ENCODE results near the gene ZNF415. TPM values are rescaled to one million over a fixed set of nuclear protein-coding genes. Genes with fewer than 3 reads are reported as not detected.
A peak's percentile ranks its signal among the peaks of the same experiment; 100 is the strongest.

Gene ZNF415
- total and polyA plus RNA-seq, 8 donors = 7.2 to 24.8 (median 23.4) TPM

- intact Hi-C loops (cut with DNase I) = no loop called here
- peaks cover 0 to 28% of the 10 kb centered on the region in 2 donors for H3K27me3 ChIP-seq
- no peak for TF ChIP-seq CTCF (IDR thresholded peaks at IDR 0.05)
- peak in 1 of 4 donors; percentile 50 for DNase-seq
- peaks cover 0 to 92% of the 10 kb centered on the region in 2 donors for H3K9me3 ChIP-seq
- H3K4me3 ChIP-seq = no peak overlapping the region
- H3K36me3 ChIP-seq = no peaks in the 10 kb centered on the region
- no peak overlapping the region for H3K27ac ChIP-seq
- ATAC-seq = peak; percentile 58
- no peaks in the 10 kb centered on the region for H3K4me1 ChIP-seq
These were observed 74.7 kb downstream of the ZNF415 start for GRCh38 chr19:53057904-53058580.

Other genes starting within 250 kb of the ZNF415 start
- gene ZNF320, start 235.3 kb downstream of the ZNF415 start, total RNA-seq = 10 to 100 TPM in 1 of 2 donors, 1 to 10 TPM in 1; 7.6 to 21.0 TPM
- gene ZNF320, start 235.3 kb downstream of the ZNF415 start, polyA plus RNA-seq (ENCODE audit: insufficient read length in 6 of 6) = 10 to 100 TPM; 29.9 to 39.9 (median 34.8) TPM
- 1 to 10 TPM; 5.7 to 8.0 TPM for gene ZNF888, start 209.5 kb downstream of the ZNF415 start, total RNA-seq
- 10 to 100 TPM; 11.3 to 17.2 (median 13.6) TPM for gene ZNF888, start 209.5 kb downstream of the ZNF415 start, polyA plus RNA-seq (ENCODE audit: insufficient read length in 6 of 6)
- 10 to 100 TPM; 10.9 to 12.2 TPM for gene ZNF816, start 170.0 kb downstream of the ZNF415 start, total RNA-seq
- gene ZNF816, start 170.0 kb downstream of the ZNF415 start, polyA plus RNA-seq (ENCODE audit: insufficient read length in 6 of 6) = 10 to 100 TPM; 16.9 to 23.3 (median 18.4) TPM
- gene ERVV-1, start 119.0 kb downstream of the ZNF415 start, total RNA-seq = not detected
- under 1 TPM in 4 of 6 donors, not detected in 2; 0.06 to 0.11 (median 0.06) TPM for gene ERVV-1, start 119.0 kb downstream of the ZNF415 start, polyA plus RNA-seq (ENCODE audit: insufficient read length in 6 of 6)
- not detected for gene ERVV-2, start 88.2 kb downstream of the ZNF415 start, total RNA-seq
- not detected for gene ERVV-2, start 88.2 kb downstream of the ZNF415 start, polyA plus RNA-seq (ENCODE audit: insufficient read length in 6 of 6)
- 10 to 100 TPM; 23.2 to 25.4 TPM for gene ZNF160, start 29.5 kb downstream of the ZNF415 start, total RNA-seq
- 10 to 100 TPM; 43.1 to 78.0 (median 63.8) TPM for gene ZNF160, start 29.5 kb downstream of the ZNF415 start, polyA plus RNA-seq (ENCODE audit: insufficient read length in 6 of 6)
- gene ZNF347, start 26.1 kb upstream of the ZNF415 start, total RNA-seq = 10 to 100 TPM; 11.9 to 13.5 TPM
- gene ZNF347, start 26.1 kb upstream of the ZNF415 start, polyA plus RNA-seq (ENCODE audit: insufficient read length in 6 of 6) = 10 to 100 TPM; 14.2 to 19.6 (median 16.0) TPM
- gene ZNF665, start 60.4 kb upstream of the ZNF415 start, total RNA-seq = 1 to 10 TPM; 3.6 to 3.7 TPM
- 10 to 100 TPM in 4 of 6 donors, 1 to 10 TPM in 2; 8.4 to 15.4 (median 11.7) TPM for gene ZNF665, start 60.4 kb upstream of the ZNF415 start, polyA plus RNA-seq (ENCODE audit: insufficient read length in 6 of 6)
- 10 to 100 TPM; 13.8 to 16.9 TPM for gene ZNF677, start 122.0 kb upstream of the ZNF415 start, total RNA-seq
- gene ZNF677, start 122.0 kb upstream of the ZNF415 start, polyA plus RNA-seq (ENCODE audit: insufficient read length in 6 of 6) = 10 to 100 TPM; 49.7 to 58.3 (median 55.8) TPM
- gene VN1R2, start 125.4 kb upstream of the ZNF415 start, total RNA-seq = not detected
- not detected for gene VN1R2, start 125.4 kb upstream of the ZNF415 start, polyA plus RNA-seq (ENCODE audit: insufficient read length in 6 of 6)
- not detected for gene VN1R4, start 134.8 kb upstream of the ZNF415 start, total RNA-seq
- not detected for gene VN1R4, start 134.8 kb upstream of the ZNF415 start, polyA plus RNA-seq (ENCODE audit: insufficient read length in 6 of 6)
- 1 to 10 TPM; 7.0 to 7.4 TPM for gene ZNF845, start 200.8 kb upstream of the ZNF415 start, total RNA-seq
- gene ZNF845, start 200.8 kb upstream of the ZNF415 start, polyA plus RNA-seq (ENCODE audit: insufficient read length in 6 of 6) = 10 to 100 TPM in 2 of 6 donors, 1 to 10 TPM in 4; 7.5 to 10.3 (median 9.5) TPM
- gene ZNF525, start 232.8 kb upstream of the ZNF415 start, total RNA-seq = 10 to 100 TPM; 11.7 to 12.3 TPM
- gene ZNF525, start 232.8 kb upstream of the ZNF415 start, polyA plus RNA-seq (ENCODE audit: insufficient read length in 6 of 6) = 10 to 100 TPM; 11.4 to 16.0 (median 14.7) TPM

Data from left lung (tissue), 10 donors.